DOHH2 (cell line): ENCODE measurements around the gene GALE.
"Not testable (repeated sequence)": the region's sequence is repeated elsewhere in the genome, so short reads cannot be mapped to it uniquely, and the experiment has no call there.

Experiments
- H3F3A ChIP-seq: fragments of 200-600 bp; sonication (generic), shearing (Covaris generic); 2 replicates; pipeline ENCODE4 v1.6.0; 2016; ENCODE audit warnings: antibody characterized with exemption, mild to moderate bottlenecking; ENCODE audit not compliant: control insufficient read depth, insufficient read depth
- H3K27ac ChIP-seq: fragments of 200-600 bp; sonication (generic); 2 replicates; pipeline ENCODE4 v1.5.1; 2014; ENCODE audit warnings: low read depth, mild to moderate bottlenecking, low read length, moderate library complexity
- H3K27me3 ChIP-seq: fragments of 200-600 bp; sonication (generic); 2 replicates; pipeline ENCODE4 v1.6.1; 2014; ENCODE audit warnings: mild to moderate bottlenecking, low read length, mixed read lengths; ENCODE audit not compliant: control insufficient read depth
- H3K36me3 ChIP-seq: fragments of 200-600 bp; sonication (generic); 2 replicates; pipeline ENCODE4 v1.6.1; 2014; ENCODE audit warnings: mild to moderate bottlenecking, low read length, moderate library complexity, mixed read lengths; ENCODE audit not compliant: control insufficient read depth
- H3K4me1 ChIP-seq: fragments of 200-600 bp; sonication (generic); 2 replicates; pipeline ENCODE4 v1.6.1; 2014; ENCODE audit warnings: mild to moderate bottlenecking, low read length, mixed read lengths; ENCODE audit not compliant: control insufficient read depth
- H3K4me2 ChIP-seq: fragments of 200-600 bp; sonication (generic); 2 replicates; pipeline ENCODE4 v1.6.0; 2014; ENCODE audit warnings: mild to moderate bottlenecking, low read length, moderate library complexity
- H3K4me3 ChIP-seq: fragments of 200-600 bp; sonication (generic); 2 replicates; pipeline ENCODE4 v1.5.1; 2014; ENCODE audit warnings: mild to moderate bottlenecking, low read length, mixed read lengths
- H3K79me2 ChIP-seq: fragments of 200-600 bp; sonication (generic); 2 replicates; pipeline ENCODE4 v1.6.1; 2014; ENCODE audit warnings: mild to moderate bottlenecking, low read length, mixed read lengths; ENCODE audit not compliant: control insufficient read depth
- H3K9me2 ChIP-seq: fragments of 200-600 bp; sonication (generic); replicated peaks from 2 replicates; pipeline ENCODE4 v1.6.1; 2014; ENCODE audit warnings: mild to moderate bottlenecking, low read length, mixed read lengths; ENCODE audit not compliant: control insufficient read depth
- H3K9me3 ChIP-seq: fragments of 200-600 bp; sonication (generic); 2 replicates; pipeline ENCODE4 v1.6.1; 2014; ENCODE audit warnings: antibody characterized with exemption, low read length, mixed read lengths; ENCODE audit not compliant: control insufficient read depth, insufficient read depth
- H4K20me1 ChIP-seq: fragments of 200-600 bp; sonication (generic); 2 replicates; pipeline ENCODE4 v1.6.0; 2014; ENCODE audit warnings: low read depth, mild to moderate bottlenecking, antibody characterized with exemption, low read length, moderate library complexity; ENCODE audit not compliant: control insufficient read depth, insufficient read depth
- CTCF ChIP-seq: fragments of 200-600 bp; sonication (generic); IDR thresholded peaks from one replicate; pipeline ENCODE4 v1.5.1; 2014; ENCODE audit warnings: antibody characterized with exemption, mild to moderate bottlenecking, low read depth, low read length; ENCODE audit not compliant: poor library complexity, severe bottlenecking
- EZH2phosphoT487 ChIP-seq: fragments of 200-600 bp; sonication (generic); IDR thresholded peaks from 2 replicates; pipeline ENCODE4 v1.6.1; 2017; ENCODE audit warnings: borderline replicate concordance, mild to moderate bottlenecking, antibody characterized with exemption, low read length, moderate library complexity, mixed read lengths

GALE gene

GRCh38 chr1:23836037-23836436, 35.5 kb upstream of the GALE start:
- Histone ChIP-seq H3K9me3 (no peaks in the 10 kb centered on the region), H3F3A (peaks cover 7% of the 10 kb centered on the region), H3K79me2 (no peaks in the 10 kb centered on the region), H3K4me1 (peaks cover 18% of the 10 kb centered on the region), H4K20me1 (no peaks in the 10 kb centered on the region), H3K9me2 (no peaks in the 10 kb centered on the region), H3K36me3 (no peaks in the 10 kb centered on the region), H3K27ac (no peak overlapping the region), H3K4me3 (no peak overlapping the region), H3K27me3 (no peaks in the 10 kb centered on the region), H3K4me2 (no peak overlapping the region)
- TF ChIP-seq EZH2phosphoT487 (no peak), CTCF (no peak)

GRCh38 chr1:23834156-23834555, 33.6 kb upstream of the GALE start:
- not testable (repeated sequence) for H3K27me3 ChIP-seq, H3K9me2 ChIP-seq, H3K27ac ChIP-seq, H3K4me2 ChIP-seq, H3K79me2 ChIP-seq, H3F3A ChIP-seq, H3K36me3 ChIP-seq, H4K20me1 ChIP-seq, H3K4me3 ChIP-seq, H3K9me3 ChIP-seq
- peaks cover 18% of the 10 kb centered on the region for H3K4me1 ChIP-seq

DNA sequence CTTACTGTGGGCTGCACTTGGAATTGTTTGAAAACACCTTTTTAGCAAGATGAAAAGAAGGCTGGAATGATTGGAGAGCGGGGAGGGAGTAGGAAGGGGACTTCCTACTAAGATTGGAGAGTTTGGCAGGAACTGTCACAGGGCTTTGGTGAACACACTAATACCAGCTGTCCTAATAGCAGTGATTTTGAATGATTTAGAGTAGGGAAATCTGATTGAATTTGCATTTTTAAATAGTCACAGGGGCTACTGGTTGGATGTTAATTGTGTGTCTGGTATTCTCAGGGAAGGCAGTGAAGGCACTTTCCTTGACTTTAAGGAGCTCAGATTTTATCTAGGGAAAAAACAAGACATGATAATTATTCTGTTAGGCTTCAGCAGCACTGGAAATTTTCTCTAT, 27.2 kb upstream of the GALE start:
- Histone ChIP-seq H3K27me3 (no peaks in the 10 kb centered on the region), H3K4me1 (peaks cover 25% of the 10 kb centered on the region), H3K9me3 (no peaks in the 10 kb centered on the region), H3K4me3 (no peak overlapping the region), H4K20me1 (no peaks in the 10 kb centered on the region), H3K36me3 (peaks cover 3% of the 10 kb centered on the region; the same call in 1 of the 2 replicates), H3K27ac (no peak overlapping the region), H3F3A (peaks cover 6% of the 10 kb centered on the region; the same call in 1 of the 2 replicates), H3K9me2 (no peaks in the 10 kb centered on the region), H3K4me2 (no peak overlapping the region), H3K79me2 (peaks cover 15% of the 10 kb centered on the region)
- TF ChIP-seq EZH2phosphoT487 (no peak), CTCF (no peak)

DNA sequence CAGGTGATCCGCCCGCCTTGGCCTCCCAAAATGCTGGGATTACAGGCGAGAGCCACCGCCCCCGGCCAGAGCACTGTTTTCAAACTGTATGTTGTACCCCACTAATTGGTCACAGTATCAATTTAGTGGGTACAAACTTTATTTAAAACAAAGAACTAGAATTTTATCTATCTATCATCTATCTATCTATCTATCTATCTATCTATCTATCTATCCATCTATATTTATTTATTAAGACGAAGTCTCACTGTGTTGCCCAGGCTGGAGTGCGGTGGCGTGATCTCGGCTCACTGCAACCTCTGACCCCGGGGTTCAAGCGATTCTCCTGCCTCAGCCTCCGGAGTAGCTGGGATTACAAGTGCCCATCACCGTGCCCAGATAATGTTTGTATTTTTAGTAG, 26.0 kb upstream of the GALE start:
- H3K4me3 ChIP-seq, H3K9me3 ChIP-seq, H3K27me3 ChIP-seq, H3K9me2 ChIP-seq, H3K27ac ChIP-seq, H3K36me3 ChIP-seq, H4K20me1 ChIP-seq, H3K4me2 ChIP-seq, H3F3A ChIP-seq: not testable (repeated sequence)
- peaks cover 15% of the 10 kb centered on the region for H3K79me2 ChIP-seq
- H3K4me1 ChIP-seq = peaks cover 25% of the 10 kb centered on the region
